WTC11 (cell line): Measurements from ENCODE around the gene RAI1. TPM values are rescaled to one million over a fixed set of nuclear protein-coding genes. Genes with fewer than 3 reads are reported as not detected.
A peak's percentile ranks its signal among the peaks of the same experiment; 100 is the strongest.

Experiments
- ATAC-seq: fragments of 200-7000 bp; cut with Tn5 transposase; 2 replicates; pipeline ENCODE4 v1.10.0; 2021; ENCODE audit warnings: mild to moderate bottlenecking, moderate library complexity
- CTCF ChIA-PET: fragments of 300-600 bp; sonication (Branson Sonifier 250); formaldehyde crosslinking; loops from one replicate; lab custom pipeline; 2021; ENCODE audit warnings: antibody characterized with exemption; lab: Charles Lee
- POLR2A ChIA-PET: fragments of 350-600 bp; sonication (Branson Sonifier 250); formaldehyde crosslinking; loops from one replicate; lab custom pipeline; 2021; ENCODE audit warnings: antibody characterized with exemption; lab: Charles Lee
- DNase-seq: peaks from one replicate; pipeline ENCODE4 v3.0.0; 2021; ENCODE audit warnings: low spot score
- H3K27ac Mint-ChIP-seq: 2 replicates; pipeline ENCODE4 v1.8.0; 2021; ENCODE audit warnings: mixed read lengths
- H3K27me3 Mint-ChIP-seq: 2 replicates; pipeline ENCODE4 v1.8.0; 2021; ENCODE audit warnings: low read depth, mild to moderate bottlenecking, moderate library complexity, mixed read lengths
- H3K36me3 Mint-ChIP-seq: 2 replicates; pipeline ENCODE4 v1.8.0; 2021; ENCODE audit warnings: mixed read lengths
- H3K4me1 Mint-ChIP-seq: 2 replicates; pipeline ENCODE4 v1.8.0; 2022; ENCODE audit warnings: mixed read lengths
- H3K4me3 Mint-ChIP-seq: 2 replicates; pipeline ENCODE4 v1.8.0; 2021; ENCODE audit warnings: mild to moderate bottlenecking, moderate library complexity, mixed read lengths
- H3K9me3 Mint-ChIP-seq: 2 replicates; pipeline ENCODE4 v1.8.0; 2021; ENCODE audit warnings: mixed read lengths
- AFF4 ChIP-seq: sonication (generic); formaldehyde crosslinking; IDR thresholded peaks from 2 replicates; pipeline ENCODE4 v1.8.1; 2023; ENCODE audit warnings: mild to moderate bottlenecking, missing genetic modification reagents, borderline replicate concordance
- ELF4 ChIP-seq: sonication (generic); formaldehyde crosslinking; IDR thresholded peaks from 2 replicates; pipeline ENCODE4 v1.8.1; 2022; ENCODE audit warnings: low read depth, mild to moderate bottlenecking, moderate library complexity, missing genetic modification reagents
- HMGXB4 ChIP-seq: sonication (generic); formaldehyde crosslinking; IDR thresholded peaks from 2 replicates; pipeline ENCODE4 v1.8.1; 2023; ENCODE audit warnings: mild to moderate bottlenecking, moderate library complexity, missing genetic modification reagents
- OVOL2 ChIP-seq: fragments of 250-450 bp; sonication (Bioruptor Pico); IDR thresholded peaks from 2 replicates; pipeline ENCODE4 v1.9.0; 2021; ENCODE audit warnings: mild to moderate bottlenecking, borderline replicate concordance
- ZNF263 ChIP-seq: sonication (generic); formaldehyde crosslinking; IDR thresholded peaks from 2 replicates; pipeline ENCODE4 v1.8.1; 2022; ENCODE audit warnings: low read depth, mild to moderate bottlenecking, moderate library complexity, missing genetic modification reagents
- total RNA-seq: library from RNA; stranded (reverse); gene quantifications from 3 replicates; pipeline ENCODE4 v1.2.3, GENCODE V29; 2021
- TF ChIP-seq, protein P1 (sequence below): sonication (generic); formaldehyde crosslinking; IDR thresholded peaks from 2 replicates; pipeline ENCODE4 v1.8.1; 2022; ENCODE audit warnings: low read depth, mild to moderate bottlenecking, moderate library complexity, missing genetic modification reagents, borderline replicate concordance
- TF ChIP-seq, protein P2 (sequence below): sonication (generic); formaldehyde crosslinking; IDR thresholded peaks from 2 replicates; pipeline ENCODE4 v1.8.0; 2022; ENCODE audit warnings: mild to moderate bottlenecking, missing genetic modification reagents
- TF ChIP-seq, protein P3 (sequence below): sonication (generic); formaldehyde crosslinking; IDR thresholded peaks from 2 replicates; pipeline ENCODE4 v1.8.0; 2023; ENCODE audit warnings: mild to moderate bottlenecking, missing genetic modification reagents

The RAI1 gene
- total RNA-seq, 1 experiment from 2014 or later, result 12.7 TPM

- H3K27me3 Mint-ChIP-seq, result peaks cover 17% of the 10 kb centered on the region
- H3K4me3 Mint-ChIP-seq, result no peak overlapping the region
These were observed 17.8 kb upstream of the RAI1 start for GRCh38 chr17:17663160-17664063.

More at GRCh38 chr17:17663160-17664063, 17.8 kb upstream of the RAI1 start:
- H3K4me1 Mint-ChIP-seq, result peaks cover 8% of the 10 kb centered on the region
- ChIA-PET POLR2A (no interaction called here), CTCF (interaction anchor here (1.0 to 1.3 kb wide), 2 partner anchors 9 kb away, joined by 4 read pairs; no protein-coding TSS in a partner anchor)
- peaks cover 7% of the 10 kb centered on the region for H3K36me3 Mint-ChIP-seq
- H3K9me3 Mint-ChIP-seq, result peaks cover 15% of the 10 kb centered on the region
- peak overlapping the region; percentile 22; the same call in 1 of the 2 replicates for H3K27ac Mint-ChIP-seq
- no peak for TF ChIP-seq ZNF263
- TF ChIP-seq HMGXB4 (CRISPR knock-in tag), result no peak
- no peak for TF ChIP-seq ELF4 (CRISPR knock-in tag)
- TF ChIP-seq, protein P1, sequence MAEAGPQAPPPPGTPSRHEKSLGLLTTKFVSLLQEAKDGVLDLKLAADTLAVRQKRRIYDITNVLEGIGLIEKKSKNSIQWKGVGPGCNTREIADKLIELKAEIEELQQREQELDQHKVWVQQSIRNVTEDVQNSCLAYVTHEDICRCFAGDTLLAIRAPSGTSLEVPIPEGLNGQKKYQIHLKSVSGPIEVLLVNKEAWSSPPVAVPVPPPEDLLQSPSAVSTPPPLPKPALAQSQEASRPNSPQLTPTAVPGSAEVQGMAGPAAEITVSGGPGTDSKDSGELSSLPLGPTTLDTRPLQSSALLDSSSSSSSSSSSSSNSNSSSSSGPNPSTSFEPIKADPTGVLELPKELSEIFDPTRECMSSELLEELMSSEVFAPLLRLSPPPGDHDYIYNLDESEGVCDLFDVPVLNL (CRISPR knock-in tag), result no peak
- TF ChIP-seq, protein P2, sequence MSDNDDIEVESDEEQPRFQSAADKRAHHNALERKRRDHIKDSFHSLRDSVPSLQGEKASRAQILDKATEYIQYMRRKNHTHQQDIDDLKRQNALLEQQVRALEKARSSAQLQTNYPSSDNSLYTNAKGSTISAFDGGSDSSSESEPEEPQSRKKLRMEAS (CRISPR knock-in tag), result no peak
- TF ChIP-seq, protein P3, sequence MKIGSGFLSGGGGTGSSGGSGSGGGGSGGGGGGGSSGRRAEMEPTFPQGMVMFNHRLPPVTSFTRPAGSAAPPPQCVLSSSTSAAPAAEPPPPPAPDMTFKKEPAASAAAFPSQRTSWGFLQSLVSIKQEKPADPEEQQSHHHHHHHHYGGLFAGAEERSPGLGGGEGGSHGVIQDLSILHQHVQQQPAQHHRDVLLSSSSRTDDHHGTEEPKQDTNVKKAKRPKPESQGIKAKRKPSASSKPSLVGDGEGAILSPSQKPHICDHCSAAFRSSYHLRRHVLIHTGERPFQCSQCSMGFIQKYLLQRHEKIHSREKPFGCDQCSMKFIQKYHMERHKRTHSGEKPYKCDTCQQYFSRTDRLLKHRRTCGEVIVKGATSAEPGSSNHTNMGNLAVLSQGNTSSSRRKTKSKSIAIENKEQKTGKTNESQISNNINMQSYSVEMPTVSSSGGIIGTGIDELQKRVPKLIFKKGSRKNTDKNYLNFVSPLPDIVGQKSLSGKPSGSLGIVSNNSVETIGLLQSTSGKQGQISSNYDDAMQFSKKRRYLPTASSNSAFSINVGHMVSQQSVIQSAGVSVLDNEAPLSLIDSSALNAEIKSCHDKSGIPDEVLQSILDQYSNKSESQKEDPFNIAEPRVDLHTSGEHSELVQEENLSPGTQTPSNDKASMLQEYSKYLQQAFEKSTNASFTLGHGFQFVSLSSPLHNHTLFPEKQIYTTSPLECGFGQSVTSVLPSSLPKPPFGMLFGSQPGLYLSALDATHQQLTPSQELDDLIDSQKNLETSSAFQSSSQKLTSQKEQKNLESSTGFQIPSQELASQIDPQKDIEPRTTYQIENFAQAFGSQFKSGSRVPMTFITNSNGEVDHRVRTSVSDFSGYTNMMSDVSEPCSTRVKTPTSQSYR (CRISPR knock-in tag), result no peak
- TF ChIP-seq AFF4, result no peak
- no peak for TF ChIP-seq OVOL2 (CRISPR knock-in tag)
- DNase-seq, result peak; percentile 77
- ATAC-seq, result peak; percentile 97
